HTERT RPE-1 (cell line): ENCODE data around the gene SSR2.

Experiments
- in situ Hi-C: fragments of 300-500 bp; cut with MboI; formaldehyde crosslinking; loops from 4 replicates; pipeline ENCODE4 v1.14.3; 2020; ENCODE audit warnings: low sequenced_read_pairs

Gene SSR2

DNA sequence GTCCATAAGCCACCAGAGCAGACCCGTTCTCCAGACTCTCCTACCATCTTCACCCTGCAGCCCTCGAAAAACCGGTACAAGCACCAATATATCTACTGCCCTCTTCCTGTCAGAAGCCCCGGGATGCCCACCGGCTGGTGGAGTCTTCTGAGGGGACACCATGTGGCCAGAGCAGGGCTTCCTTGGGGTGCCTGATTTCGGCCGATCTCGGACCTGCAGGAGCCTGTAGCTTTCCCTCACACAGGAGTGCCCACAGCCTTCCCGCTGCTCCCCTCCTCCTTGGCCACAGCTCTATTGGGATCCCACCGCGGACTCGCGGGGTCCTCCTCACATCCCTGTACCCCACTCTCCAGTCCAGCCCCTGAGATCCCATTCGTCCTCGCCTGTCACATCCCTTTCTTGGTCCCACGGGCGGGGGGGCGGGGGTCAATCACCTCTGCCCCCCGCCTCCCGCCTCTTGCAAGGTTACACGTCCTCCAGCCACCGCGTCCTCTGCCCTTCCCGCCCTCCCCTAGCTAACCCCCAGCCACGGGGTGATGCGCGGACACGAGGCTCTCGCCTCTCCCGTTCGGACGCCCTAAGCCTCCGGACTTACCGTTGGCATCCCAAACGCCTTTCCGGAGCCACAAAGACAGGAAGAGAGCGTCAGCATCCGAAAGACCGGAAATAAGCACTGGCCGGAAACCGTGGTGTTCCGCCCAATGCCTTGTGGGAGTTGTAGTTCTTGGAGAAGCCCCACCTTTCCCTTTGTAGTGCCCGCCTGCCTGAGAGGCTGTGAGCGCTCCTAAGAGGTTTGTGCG lies at the start of gene SSR2:
TSS of gene SSR2 (minus strand) at position 659 of the 800 bp plus-strand sequence. CDS start 784 bp downstream, outside the sequence.
- in situ Hi-C loops, result no loop called here

DNA sequence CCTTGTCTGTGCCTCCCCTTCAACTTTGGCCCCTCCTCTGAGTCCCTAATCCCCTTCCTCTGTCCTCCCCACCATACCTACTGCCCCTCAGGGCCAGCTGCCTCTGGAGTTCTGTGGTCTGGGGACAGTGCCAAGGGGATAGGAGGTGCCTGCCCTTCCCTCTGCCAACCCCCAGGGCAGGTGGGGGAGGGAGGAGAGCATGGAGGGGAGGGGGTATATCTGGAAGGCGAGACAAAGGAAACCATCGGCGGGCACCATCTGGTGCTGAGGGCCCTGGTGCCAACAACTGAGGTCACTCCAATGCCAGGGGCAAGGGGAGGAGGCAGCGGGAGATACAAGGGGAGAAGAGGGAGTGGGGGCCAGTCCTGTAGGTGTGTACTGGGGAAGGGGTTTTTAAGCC lies 49.8 kb upstream of the SSR2 start:
- in situ Hi-C loops, result no loop called here

DNA sequence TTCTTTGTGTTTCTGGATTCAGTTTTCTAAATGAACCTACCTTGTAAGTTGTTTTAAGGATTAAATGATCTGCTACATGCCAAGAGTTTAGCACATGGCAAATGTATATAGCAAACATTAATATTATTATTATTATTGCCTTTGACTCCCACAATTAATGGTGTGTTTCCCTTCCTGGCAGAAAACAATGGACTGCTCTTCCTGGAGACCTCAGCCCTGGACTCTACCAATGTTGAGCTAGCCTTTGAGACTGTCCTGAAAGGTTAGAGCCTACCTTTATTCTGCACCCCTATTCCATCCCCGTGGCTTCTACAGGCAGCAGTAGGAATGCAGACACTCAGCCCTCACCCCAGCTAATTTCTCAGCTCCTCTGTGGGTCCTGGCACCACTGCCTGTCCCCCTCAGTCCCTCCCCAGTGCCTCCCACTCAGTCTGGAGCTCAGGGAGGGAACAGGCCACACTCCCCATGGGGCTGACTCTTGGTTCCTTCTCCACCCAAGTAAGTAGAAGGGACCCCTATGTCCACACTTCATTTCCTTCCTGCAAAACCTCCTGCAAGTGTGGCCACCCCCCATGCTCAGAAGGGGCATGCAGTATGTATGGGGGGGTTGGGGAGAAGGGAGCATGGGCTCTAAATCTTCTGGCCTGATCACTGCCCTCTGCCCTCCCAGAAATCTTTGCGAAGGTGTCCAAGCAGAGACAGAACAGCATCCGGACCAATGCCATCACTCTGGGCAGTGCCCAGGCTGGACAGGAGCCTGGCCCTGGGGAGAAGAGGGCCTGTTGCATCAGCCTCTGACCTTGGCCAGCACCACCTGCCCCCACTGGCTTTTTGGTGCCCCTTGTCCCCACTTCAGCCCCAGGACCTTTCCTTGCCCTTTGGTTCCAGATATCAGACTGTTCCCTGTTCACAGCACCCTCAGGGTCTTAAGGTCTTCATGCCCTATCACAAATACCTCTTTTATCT lies 49.0 kb upstream of the SSR2 start:
- in situ Hi-C loops, result no loop called here

DNA sequence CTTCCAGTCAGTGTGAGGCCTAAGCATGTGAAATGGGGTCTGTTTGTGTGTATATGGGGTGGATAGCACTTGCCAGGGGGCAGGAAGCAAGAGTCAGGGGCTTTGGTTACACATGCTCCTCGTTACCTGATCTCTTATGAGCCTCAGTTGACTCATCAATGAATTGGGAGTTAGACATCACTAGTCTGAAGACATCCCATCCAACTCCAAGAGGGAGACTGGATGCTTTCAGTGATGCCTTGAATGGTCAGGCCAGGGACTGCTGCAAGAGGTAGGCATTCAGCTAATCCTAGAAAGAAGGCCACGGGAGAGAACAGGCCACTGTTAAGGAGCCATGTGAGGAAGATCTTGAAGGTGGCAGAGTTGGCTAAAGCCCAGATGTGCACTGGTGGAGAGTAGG lies 46.5 kb upstream of the SSR2 start:
- in situ Hi-C loops, result no loop called here

DNA sequence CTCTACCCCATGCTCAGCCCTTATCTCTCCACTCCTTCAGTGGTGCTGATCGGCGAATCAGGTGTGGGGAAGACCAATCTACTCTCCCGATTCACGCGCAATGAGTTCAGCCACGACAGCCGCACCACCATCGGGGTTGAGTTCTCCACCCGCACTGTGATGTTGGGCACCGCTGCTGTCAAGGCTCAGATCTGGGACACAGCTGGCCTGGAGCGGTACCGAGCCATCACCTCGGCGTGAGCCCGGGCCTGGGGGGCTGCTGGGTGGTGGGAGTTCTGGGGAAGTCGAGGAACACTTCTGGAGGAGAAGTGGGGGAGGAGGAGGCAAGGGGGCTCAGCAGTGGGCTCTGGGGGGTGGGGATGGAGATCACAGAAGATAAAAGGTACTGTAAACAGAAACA lies 45.1 kb upstream of the SSR2 start:
- in situ Hi-C loops, result no loop called here

- in situ Hi-C loops, result no loop called here
These were observed 44.5 kb upstream of the SSR2 start for GRCh38 chr1:156065212-156065611.

- in situ Hi-C loops, result no loop called here
These were observed 43.9 kb upstream of the SSR2 start for GRCh38 chr1:156064615-156065014.

- in situ Hi-C loops, result no loop called here
These were observed 43.2 kb upstream of the SSR2 start for GRCh38 chr1:156063997-156064285.

- in situ Hi-C loops, result no loop called here
These were observed 41.4 kb upstream of the SSR2 start for GRCh38 chr1:156062189-156062588.

DNA sequence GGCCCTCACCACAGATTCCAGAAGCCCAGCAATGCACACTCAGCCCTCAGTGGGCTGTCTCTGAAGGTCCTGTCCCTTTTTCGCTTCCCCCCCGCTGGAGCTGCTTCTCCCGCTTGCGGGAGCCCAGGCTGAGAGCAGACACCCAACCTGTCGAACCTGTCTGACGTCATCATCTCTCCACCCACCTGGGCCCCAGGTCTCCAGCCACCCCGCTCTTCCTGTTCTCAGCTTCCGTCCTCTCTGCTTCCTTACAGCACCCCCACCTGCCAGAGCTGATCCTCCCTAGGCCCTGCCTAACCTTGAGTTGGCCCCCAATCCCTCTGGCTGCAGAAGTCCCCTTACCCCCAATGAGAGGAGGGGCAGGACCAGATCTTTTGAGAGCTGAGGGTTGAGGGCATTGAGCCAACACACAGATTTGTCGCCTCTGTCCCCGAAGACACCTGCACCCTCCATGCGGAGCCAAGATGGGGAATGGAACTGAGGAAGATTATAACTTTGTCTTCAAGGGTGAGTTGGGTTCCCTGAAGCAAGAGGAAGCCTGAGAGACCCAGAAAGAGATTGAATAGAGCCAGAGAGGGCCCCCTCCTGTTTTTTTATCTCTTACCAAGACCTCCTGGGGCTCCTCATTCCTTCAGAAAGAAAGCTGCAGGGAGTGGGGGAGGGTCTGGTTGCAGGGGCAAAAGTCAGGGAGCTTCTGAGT lies 40.3 kb upstream of the SSR2 start, which contains the start of gene RAB25:
TSS of gene RAB25 (plus strand) at position 224 of the 700 bp plus-strand sequence. CDS start at position 465, 241 bp downstream.
- in situ Hi-C loops, result no loop called here

DNA sequence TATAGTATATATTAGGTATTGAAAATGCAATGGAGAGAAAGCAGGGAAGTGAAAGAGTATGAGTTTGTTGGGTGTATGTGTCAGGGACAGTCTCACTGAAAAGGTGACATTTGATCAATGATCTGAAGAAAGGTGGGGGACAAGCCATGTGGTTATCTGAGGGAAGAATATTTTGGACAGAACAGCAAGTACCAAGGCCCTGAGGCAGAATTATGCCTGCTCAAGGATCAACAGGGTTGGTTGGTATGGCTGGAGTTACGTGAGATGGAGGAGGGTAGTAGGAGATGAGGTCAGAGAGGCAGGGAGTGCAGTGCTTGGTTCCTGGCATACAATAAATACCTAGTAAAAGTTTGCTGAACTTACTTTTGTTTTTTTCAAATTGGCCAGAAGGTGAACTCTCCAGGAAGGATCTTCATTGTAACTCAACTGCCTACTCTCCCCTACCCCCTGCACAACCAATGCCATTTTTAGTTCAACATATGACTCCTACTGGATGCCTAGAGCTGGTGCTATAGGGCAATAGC lies 35.6 kb upstream of the SSR2 start:
- in situ Hi-C loops, result no loop called here

DNA sequence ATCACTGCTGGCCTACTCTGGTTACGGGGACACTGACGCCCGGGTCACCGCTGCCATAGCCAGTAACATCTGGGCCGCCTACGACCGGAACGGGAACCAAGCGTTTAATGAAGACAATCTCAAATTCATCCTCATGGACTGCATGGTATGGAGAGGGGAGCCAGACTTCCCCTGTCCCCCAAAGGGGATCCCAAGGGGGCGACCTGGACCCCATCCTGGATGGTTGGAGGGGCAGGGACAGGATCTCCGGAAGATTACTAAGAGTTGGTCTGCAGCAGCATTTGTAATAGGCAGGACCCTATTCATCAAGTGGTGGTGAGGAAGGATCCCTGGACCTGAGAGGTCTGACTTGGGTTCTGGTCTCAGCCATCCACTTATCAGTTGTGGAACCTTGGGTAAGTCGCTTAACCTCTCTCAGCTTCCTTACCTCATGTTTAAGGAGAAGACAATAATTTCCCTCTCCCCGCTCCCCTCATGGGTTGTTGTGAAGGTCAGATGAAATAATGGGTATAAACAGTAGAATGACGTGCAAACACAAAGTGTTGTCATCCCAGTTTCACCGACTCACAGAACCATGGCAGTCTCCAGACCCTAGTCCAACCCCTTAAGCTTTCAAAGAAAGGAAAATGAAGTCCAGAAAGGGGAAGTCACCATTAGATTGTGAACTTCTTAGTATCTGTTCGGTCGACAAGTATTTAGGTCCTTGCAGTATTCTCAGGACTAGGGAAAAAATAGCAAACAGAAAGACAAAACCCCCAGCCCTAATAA lies 34.7 kb upstream of the SSR2 start:
- in situ Hi-C loops, result no loop called here

DNA sequence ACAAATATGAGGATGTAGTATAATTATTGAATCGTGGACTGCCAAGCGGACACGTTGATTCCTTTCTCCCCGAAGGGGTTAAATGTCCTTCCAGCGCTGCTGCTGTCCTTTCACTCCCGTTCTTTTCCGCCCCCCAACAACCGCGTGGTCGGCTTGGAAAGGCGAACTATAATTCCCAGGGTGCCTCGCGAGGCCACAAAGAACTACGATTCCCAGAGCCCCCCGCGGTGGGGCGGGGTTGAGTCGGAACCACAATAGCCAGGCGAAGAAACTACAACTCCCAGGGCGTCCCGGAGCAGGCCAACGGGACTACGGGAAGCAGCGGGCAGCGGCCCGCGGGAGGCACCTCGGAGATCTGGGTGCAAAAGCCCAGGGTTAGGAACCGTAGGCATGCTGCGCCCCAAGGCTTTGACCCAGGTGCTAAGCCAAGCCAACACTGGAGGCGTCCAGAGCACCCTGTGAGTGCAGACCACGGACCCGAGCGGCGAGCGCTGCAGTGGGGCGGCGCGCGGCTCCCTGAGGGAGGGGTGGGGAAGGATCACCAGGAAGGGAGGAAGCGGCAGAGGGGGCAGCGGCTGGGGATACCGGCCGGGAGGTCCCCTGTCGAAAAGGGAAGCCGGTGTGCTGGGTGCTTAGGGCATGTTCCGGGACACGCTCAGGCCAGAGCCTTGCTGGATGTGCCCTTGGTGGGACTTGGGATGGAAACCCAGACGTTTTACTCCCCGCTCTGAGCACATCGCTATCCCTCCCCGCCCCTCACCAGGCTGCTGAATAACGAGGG lies 33.9 kb upstream of the SSR2 start, which contains the start of gene LAMTOR2:
TSS of gene LAMTOR2 (plus strand) at position 283 of the 781 bp plus-strand sequence. CDS start at position 391, 108 bp downstream.
- in situ Hi-C loops, result no loop called here

GRCh38 chr1:156053768-156054499 lies 33.2 kb upstream of the SSR2 start, which contains the start of gene UBQLN4:
Gene UBQLN4 (minus strand): TSS chr1:156053798. CDS start chr1:156053701, 97 bp downstream.
- in situ Hi-C loops, result no loop called here

GRCh38 chr1:156052862-156053767 lies 32.4 kb upstream of the SSR2 start:
- in situ Hi-C loops, result no loop called here

- in situ Hi-C loops, result no loop called here
These were observed 30.4 kb upstream of the SSR2 start for GRCh38 chr1:156051011-156051725.

DNA sequence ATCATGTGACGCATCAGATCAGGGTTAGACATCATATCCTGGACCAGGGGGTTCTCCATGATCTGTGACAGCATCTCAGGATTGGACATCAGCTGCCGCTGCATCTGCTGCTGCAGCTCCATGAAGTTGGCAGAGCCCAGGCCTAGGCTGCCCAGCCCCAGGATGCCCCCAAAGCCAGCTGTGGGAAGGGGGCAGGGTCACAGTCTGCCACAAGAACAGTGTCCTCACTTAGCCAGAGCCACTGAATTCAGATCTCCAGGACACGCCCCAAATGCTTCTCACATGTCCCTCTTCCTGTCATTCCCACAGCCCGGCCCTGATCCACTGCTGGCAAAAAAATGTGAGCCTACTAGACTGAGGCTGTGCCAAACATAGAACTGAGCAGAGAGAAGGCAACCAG lies 29.6 kb upstream of the SSR2 start:
- in situ Hi-C loops, result no loop called here
